Vagina (tissue), 2 donors: ENCODE measurements around the gene C11orf24. TPM values are rescaled to one million over a fixed set of nuclear protein-coding genes. Genes with fewer than 3 reads are reported as not detected.
"Not testable (repeated sequence)": the region's sequence is repeated elsewhere in the genome, so short reads cannot be mapped to it uniquely, and the experiment has no call there.

Source experiments
- DNase-seq, 2 donors: peaks; one replicate each; pipeline ENCODE4 v3.0.0-alpha.2; 2017; ENCODE audit errors: extremely low spot score in 2 of 2
- H3K27ac ChIP-seq: fragments of 200-600 bp; sonication (generic); one replicate; pipeline ENCODE4 v1.5.1; 2019
- H3K27me3 ChIP-seq: fragments of 200-600 bp; sonication (generic); one replicate; pipeline ENCODE4 v1.5.1; 2019
- H3K36me3 ChIP-seq, 2 donors: fragments of 200-600 bp; sonication (generic); one replicate each; pipeline ENCODE4 v1.5.1; 2017 to 2019
- H3K4me1 ChIP-seq: fragments of 200-600 bp; sonication (generic); one replicate; pipeline ENCODE4 v1.5.1; 2019
- H3K4me3 ChIP-seq, 2 donors: fragments of 200-600 bp; sonication (generic); 1 replicate in 1 of 2; 2 replicates in 1 of 2; pipeline ENCODE4 v1.5.1; 2016 to 2019
- H3K9me3 ChIP-seq: fragments of 200-600 bp; sonication (generic); one replicate; pipeline ENCODE4 v1.5.1; 2019
- CTCF ChIP-seq, 3 experiments: fragments of 450-650 bp in 2 of 3; fragments of 200-600 bp in 1 of 3; sonication (generic) in 1 of 3; IDR thresholded peaks; one replicate each; pipeline ENCODE4 v1.5.1; 2017 to 2019; ENCODE audit warnings: antibody characterized with exemption in 3 of 3, mild to moderate bottlenecking in 2 of 3, moderate library complexity in 2 of 3
- POLR2A ChIP-seq, 2 donors: fragments of 450-650 bp; IDR thresholded peaks; one replicate each; pipeline ENCODE4 v1.6.1; 2017; ENCODE audit warnings: antibody characterized with exemption in 2 of 2, mild to moderate bottlenecking in 2 of 2, moderate library complexity in 2 of 2
- POLR2AphosphoS5 ChIP-seq, 2 donors: sonication (generic); formaldehyde crosslinking; IDR thresholded peaks; one replicate each; pipeline ENCODE4 v1.9.0; 2017; ENCODE audit warnings: antibody characterized with exemption in 2 of 2, mild to moderate bottlenecking in 2 of 2, low read depth in 1 of 2; ENCODE audit not compliant: insufficient read depth in 1 of 2
- intact Hi-C: fragments of 100-400 bp; cut with DNase I; formaldehyde crosslinking; loops from one replicate; pipeline ENCODE4 v1.15.1; 2023
- total RNA-seq: library from RNA; depleted of rRNA; stranded (reverse); fragments of >200 nt; gene quantifications from one replicate; pipeline ENCODE4 v1.2.3, GENCODE V29; 2016

C11orf24 gene
- total RNA-seq, 1 donor from 2014 or later, result 38.1 TPM

- Histone ChIP-seq H3K27ac (no peak overlapping the region), H3K27me3 (no peaks in the 10 kb centered on the region), H3K4me1 (peaks cover 13% of the 10 kb centered on the region), H3K9me3 (no peaks in the 10 kb centered on the region), H3K4me3 (no peak overlapping the region), H3K36me3 (no peaks in the 10 kb centered on the region)
- intact Hi-C loops, result loop anchor here (5.0 kb wide), 1 partner anchor 39 kb away; no protein-coding TSS in a partner anchor
- TF ChIP-seq POLR2A (IDR thresholded peaks at IDR 0.05), result no peak
- no peak for TF ChIP-seq CTCF (IDR thresholded peaks at IDR 0.05)
- TF ChIP-seq POLR2AphosphoS5 (IDR thresholded peaks at IDR 0.05; ENCODE audit: insufficient read depth in 1 of 2, low read depth in 1 of 2), result no peak
- DNase-seq, result no peak
These were observed 24.2 kb upstream of the C11orf24 start for GRCh38 chr11:68295940-68296339.

GRCh38 chr11:68295271-68295670 is 23.5 kb upstream of the C11orf24 start:
- H3K36me3 ChIP-seq, result no peaks in the 10 kb centered on the region
- no peak for DNase-seq
- peaks cover 13% of the 10 kb centered on the region for H3K4me1 ChIP-seq
- no peak overlapping the region for H3K4me3 ChIP-seq
- intact Hi-C loops, result loop anchor here (5.0 kb wide), 1 partner anchor 38 kb away; no protein-coding TSS in a partner anchor
- TF ChIP-seq POLR2AphosphoS5 (IDR thresholded peaks at IDR 0.05; ENCODE audit: insufficient read depth in 1 of 2, low read depth in 1 of 2) (no peak), CTCF (IDR thresholded peaks at IDR 0.05) (no peak), POLR2A (IDR thresholded peaks at IDR 0.05) (no peak)
- no peak overlapping the region for H3K27ac ChIP-seq
- no peaks in the 10 kb centered on the region for H3K9me3 ChIP-seq
- no peaks in the 10 kb centered on the region for H3K27me3 ChIP-seq

- DNase-seq, result no peak
- TF ChIP-seq POLR2AphosphoS5 (IDR thresholded peaks at IDR 0.05; ENCODE audit: insufficient read depth in 1 of 2, low read depth in 1 of 2), result no peak
- no peak for TF ChIP-seq CTCF (IDR thresholded peaks at IDR 0.05)
- no peak for TF ChIP-seq POLR2A (IDR thresholded peaks at IDR 0.05)
- no peak overlapping the region for H3K4me3 ChIP-seq
- intact Hi-C loops, result no loop called here
- H3K4me1 ChIP-seq, result peaks cover 13% of the 10 kb centered on the region
- no peaks in the 10 kb centered on the region for H3K36me3 ChIP-seq
- H3K27ac ChIP-seq, result no peak overlapping the region
- no peaks in the 10 kb centered on the region for H3K27me3 ChIP-seq
- no peaks in the 10 kb centered on the region for H3K9me3 ChIP-seq
These were observed 21.9 kb upstream of the C11orf24 start for GRCh38 chr11:68293708-68294107.

GRCh38 chr11:68289456-68289855 is 17.7 kb upstream of the C11orf24 start:
- Histone ChIP-seq H3K36me3 (no peaks in the 10 kb centered on the region), H3K27me3 (no peaks in the 10 kb centered on the region), H3K4me3 (no peak overlapping the region), H3K27ac (no peak overlapping the region), H3K9me3 (no peaks in the 10 kb centered on the region), H3K4me1 (no peaks in the 10 kb centered on the region)
- intact Hi-C loops, result no loop called here
- TF ChIP-seq CTCF (IDR thresholded peaks at IDR 0.05) (no peak), POLR2AphosphoS5 (IDR thresholded peaks at IDR 0.05; ENCODE audit: insufficient read depth in 1 of 2, low read depth in 1 of 2) (no peak), POLR2A (IDR thresholded peaks at IDR 0.05) (no peak)
- no peak for DNase-seq

GRCh38 chr11:68287419-68287818 is 15.6 kb upstream of the C11orf24 start:
- intact Hi-C loops, result no loop called here
- no peak overlapping the region for H3K27ac ChIP-seq
- no peak overlapping the region for H3K4me3 ChIP-seq
- no peak for DNase-seq
- no peak for TF ChIP-seq POLR2A (IDR thresholded peaks at IDR 0.05)
- TF ChIP-seq POLR2AphosphoS5 (IDR thresholded peaks at IDR 0.05; ENCODE audit: insufficient read depth in 1 of 2, low read depth in 1 of 2), result no peak
- no peak for TF ChIP-seq CTCF (IDR thresholded peaks at IDR 0.05)
- no peaks in the 10 kb centered on the region for H3K9me3 ChIP-seq
- H3K27me3 ChIP-seq, result no peaks in the 10 kb centered on the region
- no peaks in the 10 kb centered on the region for H3K36me3 ChIP-seq
- no peaks in the 10 kb centered on the region for H3K4me1 ChIP-seq

- H3K9me3 ChIP-seq, H3K4me3 ChIP-seq, H3K27ac ChIP-seq, H3K4me1 ChIP-seq, DNase-seq, H3K36me3 ChIP-seq, intact Hi-C loops, H3K27me3 ChIP-seq: not testable (repeated sequence)
These were observed 12.8 kb upstream of the C11orf24 start for GRCh38 chr11:68284588-68284987.
